MCF 10A (cell line): ENCODE measurements around the gene GNB1L. TPM values are rescaled to one million over a fixed set of nuclear protein-coding genes. Genes with fewer than 3 reads are reported as not detected.
"Not testable (repeated sequence)": the region's sequence is repeated elsewhere in the genome, so short reads cannot be mapped to it uniquely, and the experiment has no call there.

Experiments used
- BruUV-seq: library from RNA; stranded (reverse); fragments of 400-500 nt; replicated peaks from 2 replicates; lab custom pipeline; 2021; lab: Mats Ljungman, UMichigan
- CTCF ChIA-PET: fragments of 300-600 bp; sonication (Branson Sonifier 250); formaldehyde crosslinking; extraction: SDS; loops from one replicate; lab custom pipeline; 2021; ENCODE audit warnings: antibody characterized with exemption, inconsistent platforms; lab: Yijun Ruan, JAX
- POLR2A ChIA-PET: fragments of 300-600, 350-650 bp; sonication (Branson Sonifier 250); formaldehyde crosslinking; extraction: SDS; loops from one replicate; lab custom pipeline; 2020; ENCODE audit warnings: antibody characterized with exemption, inconsistent platforms; lab: Yijun Ruan, JAX
- DNase-seq: peaks from one replicate; pipeline ENCODE4 v3.0.0-alpha.2; 2018; ENCODE audit not compliant: unreplicated experiment
- H3K27ac Mint-ChIP-seq: one replicate; pipeline ENCODE4 v1.8.0; 2022; ENCODE audit warnings: mild to moderate bottlenecking, low read depth, mixed read lengths; ENCODE audit not compliant: unreplicated experiment
- H3K27me3 Mint-ChIP-seq: one replicate; pipeline ENCODE4 v1.8.0; 2022; ENCODE audit warnings: mixed read lengths; ENCODE audit not compliant: insufficient read depth, unreplicated experiment
- H3K36me3 Mint-ChIP-seq: one replicate; pipeline ENCODE4 v1.8.0; 2022; ENCODE audit warnings: mild to moderate bottlenecking, moderate library complexity, mixed read lengths; ENCODE audit not compliant: insufficient read depth, unreplicated experiment
- H3K4me1 Mint-ChIP-seq: one replicate; pipeline ENCODE4 v1.8.0; 2022; ENCODE audit warnings: mixed read lengths; ENCODE audit not compliant: insufficient read depth, unreplicated experiment
- H3K4me3 Mint-ChIP-seq: one replicate; pipeline ENCODE4 v1.8.0; 2022; ENCODE audit warnings: mild to moderate bottlenecking, moderate library complexity, mixed read lengths; ENCODE audit not compliant: unreplicated experiment
- H3K9me3 Mint-ChIP-seq: one replicate; pipeline ENCODE4 v1.8.0; 2022; ENCODE audit warnings: mixed read lengths; ENCODE audit not compliant: unreplicated experiment
- intact Hi-C: fragments of 100-400 bp; cut with micrococcal nuclease; formaldehyde crosslinking; loops from 2 replicates; pipeline ENCODE4 v1.14.1; 2022
- total RNA-seq: library from RNA; stranded (reverse); gene quantifications from 2 replicates; pipeline ENCODE4 v1.2.3, GENCODE V29; 2022
- TF ChIP-seq, protein P1 (sequence below): fragments of 200-600 bp; IDR thresholded peaks from one replicate; pipeline ENCODE4 v1.8.0; 2022; ENCODE audit warnings: antibody characterized with exemption, mild to moderate bottlenecking; ENCODE audit not compliant: unreplicated experiment

GNB1L gene
- total RNA-seq, 1 experiment from 2014 or later: 4.3 TPM

DNA sequence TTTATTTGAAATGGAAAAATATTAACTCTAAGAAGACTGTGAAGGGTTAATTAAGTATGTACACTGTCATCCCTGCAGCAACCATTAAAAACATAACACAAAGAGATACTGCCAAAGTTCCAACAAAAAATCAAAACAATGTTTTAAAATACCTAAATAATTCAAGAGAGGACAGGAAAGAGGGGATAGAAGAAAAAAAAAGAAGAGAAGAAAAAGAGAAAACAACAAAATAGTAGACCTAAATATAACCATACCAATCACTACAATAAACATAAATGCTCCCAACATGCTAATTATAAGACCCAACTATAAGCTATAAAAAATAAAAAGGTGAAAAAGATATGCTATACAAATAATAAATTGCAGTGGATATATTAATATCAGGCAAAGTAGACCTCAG lies 20.1 kb downstream of the GNB1L start:
- no peak for DNase-seq
- intact Hi-C loops: no loop called here

DNA sequence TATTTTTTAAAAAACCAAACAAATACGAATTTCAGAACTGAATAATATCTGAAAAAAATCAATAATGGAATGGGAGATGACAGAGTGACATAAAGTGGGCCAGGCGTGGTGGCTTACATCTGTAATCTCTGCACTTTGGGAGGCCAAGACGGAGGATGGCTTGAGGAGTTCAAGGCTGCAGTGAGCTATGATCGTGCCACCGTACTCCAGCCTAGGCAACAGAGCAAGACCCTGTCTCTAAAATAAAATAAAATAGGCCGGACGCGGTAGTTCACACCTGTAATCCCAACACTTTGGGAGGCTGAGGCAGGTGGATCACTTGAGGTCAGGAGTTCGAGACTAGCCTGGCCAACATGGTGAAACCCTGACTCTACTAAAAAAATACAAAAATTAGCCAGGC lies 21.3 kb downstream of the GNB1L start:
- not testable (repeated sequence) for H3K27me3 Mint-ChIP-seq, H3K4me3 Mint-ChIP-seq

More for the DNA sequence above, 20.1 kb downstream of the GNB1L start:
- no peak overlapping the region for H3K4me3 Mint-ChIP-seq
- ChIA-PET CTCF (interaction anchor here (0.5 to 0.7 kb wide), 2 partner anchors 13 to 76 kb away, joined by 3 read pairs; no protein-coding TSS in a partner anchor), POLR2A (interaction anchor here (1.5 kb wide), 1 partner anchor 14 kb away, joined by 7 read pairs; no protein-coding TSS in a partner anchor)
- no peaks in the 10 kb centered on the region for H3K36me3 Mint-ChIP-seq
- H3K27me3 Mint-ChIP-seq: no peaks in the 10 kb centered on the region
- H3K27ac Mint-ChIP-seq: no peak overlapping the region
- BruUV-seq: no TSS peak
- TF ChIP-seq, protein P1, sequence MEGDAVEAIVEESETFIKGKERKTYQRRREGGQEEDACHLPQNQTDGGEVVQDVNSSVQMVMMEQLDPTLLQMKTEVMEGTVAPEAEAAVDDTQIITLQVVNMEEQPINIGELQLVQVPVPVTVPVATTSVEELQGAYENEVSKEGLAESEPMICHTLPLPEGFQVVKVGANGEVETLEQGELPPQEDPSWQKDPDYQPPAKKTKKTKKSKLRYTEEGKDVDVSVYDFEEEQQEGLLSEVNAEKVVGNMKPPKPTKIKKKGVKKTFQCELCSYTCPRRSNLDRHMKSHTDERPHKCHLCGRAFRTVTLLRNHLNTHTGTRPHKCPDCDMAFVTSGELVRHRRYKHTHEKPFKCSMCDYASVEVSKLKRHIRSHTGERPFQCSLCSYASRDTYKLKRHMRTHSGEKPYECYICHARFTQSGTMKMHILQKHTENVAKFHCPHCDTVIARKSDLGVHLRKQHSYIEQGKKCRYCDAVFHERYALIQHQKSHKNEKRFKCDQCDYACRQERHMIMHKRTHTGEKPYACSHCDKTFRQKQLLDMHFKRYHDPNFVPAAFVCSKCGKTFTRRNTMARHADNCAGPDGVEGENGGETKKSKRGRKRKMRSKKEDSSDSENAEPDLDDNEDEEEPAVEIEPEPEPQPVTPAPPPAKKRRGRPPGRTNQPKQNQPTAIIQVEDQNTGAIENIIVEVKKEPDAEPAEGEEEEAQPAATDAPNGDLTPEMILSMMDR: no peak
- peaks cover 6% of the 10 kb centered on the region for H3K4me1 Mint-ChIP-seq
- H3K9me3 Mint-ChIP-seq: no peaks in the 10 kb centered on the region

DNA sequence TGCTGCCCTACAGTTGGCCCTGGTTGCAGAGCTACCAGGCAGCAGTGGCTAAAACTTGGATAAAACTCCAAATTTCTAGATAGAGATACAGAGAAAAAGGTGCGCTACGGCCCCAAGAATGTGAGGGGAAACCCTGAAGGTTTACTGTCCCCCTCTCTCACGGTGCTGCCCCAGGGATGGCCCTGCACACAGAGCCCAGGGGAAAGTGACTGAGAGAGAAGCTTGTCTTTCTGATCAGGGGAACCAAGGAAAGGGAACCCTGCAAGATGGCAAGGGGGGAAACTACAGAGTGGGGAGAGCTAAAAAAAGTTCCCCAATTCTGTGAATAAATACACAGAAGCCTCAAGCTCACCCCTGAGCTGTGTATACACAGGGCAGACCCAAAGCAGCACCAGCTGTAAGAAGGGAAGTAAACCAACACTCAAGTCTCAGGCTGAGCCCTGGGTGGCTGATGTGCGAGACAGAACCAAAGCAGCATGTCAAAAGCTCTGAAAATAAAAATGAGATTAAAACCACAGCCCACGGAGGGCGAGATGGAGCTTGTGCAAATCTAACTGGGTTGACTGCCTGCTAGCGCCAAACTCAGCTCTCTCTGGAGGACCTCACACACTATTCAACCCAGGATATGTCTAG lies 22.1 kb downstream of the GNB1L start:
- Mint-ChIP-seq H3K9me3 (no peaks in the 10 kb centered on the region), H3K4me1 (peaks cover 12% of the 10 kb centered on the region), H3K4me3 (no peak overlapping the region), H3K36me3 (no peaks in the 10 kb centered on the region), H3K27me3 (no peaks in the 10 kb centered on the region), H3K27ac (no peak overlapping the region)
- intact Hi-C loops: no loop called here
- BruUV-seq: no TSS peak
- no peak for DNase-seq
- TF ChIP-seq, protein P1: no peak
- ChIA-PET CTCF (interaction anchor here (0.5 to 1.0 kb wide), 4 partner anchors 8 to 58 kb away, joined by 3 to 5 read pairs (median 3); no protein-coding TSS in a partner anchor), POLR2A (interaction anchor here (0.7 to 1.5 kb wide), 4 partner anchors 14 to 26 kb away, joined by 3 to 4 read pairs (median 3); partner anchors contain the start of genes GNB1L and RTL10)

More for the DNA sequence above, 21.3 kb downstream of the GNB1L start:
- DNase-seq, intact Hi-C loops, CTCF ChIA-PET, BruUV-seq, H3K9me3 Mint-ChIP-seq, H3K27ac Mint-ChIP-seq, H3K4me1 Mint-ChIP-seq, H3K36me3 Mint-ChIP-seq: not testable (repeated sequence)
- POLR2A ChIA-PET: interaction anchor here (0.7 to 1.3 kb wide), 2 partner anchors 13 to 21 kb away, joined by 3 read pairs; partner anchors contain the start of genes GNB1L and RTL10

DNA sequence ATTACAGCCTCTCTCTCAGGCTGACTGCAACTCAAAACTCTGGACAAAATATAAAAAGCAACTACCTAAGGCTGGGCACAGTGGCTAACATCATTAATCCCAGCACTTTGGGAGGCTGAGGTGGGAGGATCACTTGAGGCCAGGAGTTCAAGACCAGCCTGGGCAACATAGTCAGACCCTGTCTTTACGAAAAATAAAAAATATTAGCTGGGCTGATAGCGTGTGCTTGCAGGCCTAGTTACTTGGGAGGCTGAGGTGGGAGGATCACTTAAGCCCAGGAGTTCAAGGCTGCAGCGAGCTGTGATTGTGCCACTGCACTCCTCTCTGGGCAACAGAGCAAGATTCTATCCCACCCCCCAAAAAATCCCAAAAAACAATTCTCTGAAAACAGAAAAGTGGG lies 22.7 kb downstream of the GNB1L start:
- POLR2A ChIA-PET: interaction anchor here (1.1 to 1.5 kb wide), 3 partner anchors 15 to 25 kb away, joined by 3 to 4 read pairs (median 3); no protein-coding TSS in a partner anchor
- H3K27ac Mint-ChIP-seq, intact Hi-C loops, H3K9me3 Mint-ChIP-seq, H3K27me3 Mint-ChIP-seq, H3K36me3 Mint-ChIP-seq, DNase-seq, H3K4me3 Mint-ChIP-seq, BruUV-seq: not testable (repeated sequence)
- H3K4me1 Mint-ChIP-seq: peaks cover 16% of the 10 kb centered on the region
- CTCF ChIA-PET: interaction anchor here (0.6 to 1.0 kb wide), 4 partner anchors 7 to 59 kb away, joined by 3 to 5 read pairs (median 3); no protein-coding TSS in a partner anchor

DNA sequence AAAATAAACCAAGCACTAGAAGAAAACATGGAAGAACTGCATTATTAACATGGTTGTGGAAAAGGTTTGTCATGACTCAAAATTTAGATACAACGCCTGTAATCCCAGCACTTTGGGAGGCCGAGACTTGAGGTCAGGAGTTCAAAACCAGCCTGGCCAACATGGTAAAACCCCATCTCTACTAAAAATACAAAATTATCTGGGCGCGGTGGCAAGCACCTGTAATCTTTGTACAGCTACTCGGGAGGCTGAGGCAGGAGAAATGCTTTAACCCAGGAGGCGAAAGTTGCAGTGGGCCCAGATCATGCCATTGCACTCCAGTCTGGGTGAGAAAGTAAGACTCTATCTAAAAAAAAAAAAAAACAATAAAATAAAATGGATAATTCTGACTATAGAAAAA lies 23.7 kb downstream of the GNB1L start:
- TF ChIP-seq, protein P1: no peak
- Mint-ChIP-seq H3K27me3 (no peaks in the 10 kb centered on the region), H3K9me3 (no peaks in the 10 kb centered on the region), H3K4me1 (peaks cover 20% of the 10 kb centered on the region), H3K36me3 (no peaks in the 10 kb centered on the region), H3K4me3 (no peak overlapping the region), H3K27ac (no peak overlapping the region)
- no peak for DNase-seq
- no TSS peak for BruUV-seq
- POLR2A ChIA-PET: interaction anchor here (1.1 kb wide), 1 partner anchor 18 kb away, joined by 3 read pairs; no protein-coding TSS in a partner anchor
- intact Hi-C loops: no loop called here
- CTCF ChIA-PET: no interaction called here
